Activated T-helper 1 cell treated with anti-CD3 and anti-CD28 coated beads, Interleukin-12 subunit alpha, Interleukin-12 subunit beta, Interleukin-2, Interleukin-4 antibody, amounts not matched to agents 30 ng/mL and 10 ng/mL and 1 ng/mL, durations not matched to agents 14 hours and 24 hours and 36 hours (primary cell): ENCODE data around the gene TPD52L2. TPM values are rescaled to one million over a fixed set of nuclear protein-coding genes. Genes with fewer than 3 reads are reported as not detected.

Experiments used
- DNase-seq: peaks from one replicate; pipeline ENCODE4 v3.0.0; 2021; ENCODE audit warnings: low spot score
- H3K27ac Mint-ChIP-seq: one replicate; pipeline ENCODE4 v1.8.0; 2021; ENCODE audit warnings: mild to moderate bottlenecking, mixed read lengths
- H3K27me3 Mint-ChIP-seq: one replicate; pipeline ENCODE4 v1.8.0; 2022; ENCODE audit warnings: mild to moderate bottlenecking, moderate library complexity, mixed read lengths; ENCODE audit not compliant: insufficient read depth
- H3K36me3 Mint-ChIP-seq: one replicate; pipeline ENCODE4 v1.8.0; 2021; ENCODE audit warnings: low read depth, mixed read lengths
- H3K4me1 Mint-ChIP-seq: one replicate; pipeline ENCODE4 v1.8.0; 2021; ENCODE audit warnings: low read depth, mixed read lengths
- H3K4me3 Mint-ChIP-seq: one replicate; pipeline ENCODE4 v1.8.0; 2021; ENCODE audit warnings: mild to moderate bottlenecking, moderate library complexity, mixed read lengths
- H3K9me3 Mint-ChIP-seq: one replicate; pipeline ENCODE4 v1.8.0; 2021; ENCODE audit warnings: mixed read lengths
- intact Hi-C: fragments of 100-400 bp; cut with micrococcal nuclease; formaldehyde crosslinking; loops from one replicate; pipeline ENCODE4 v1.15.1; 2024
- total RNA-seq: library from RNA; stranded (reverse); gene quantifications from 2 replicates; pipeline ENCODE4 v1.2.3, GENCODE V29; 2022

The TPD52L2 gene
- total RNA-seq, result 65.9 and 73.2 TPM in 2 replicates

DNA sequence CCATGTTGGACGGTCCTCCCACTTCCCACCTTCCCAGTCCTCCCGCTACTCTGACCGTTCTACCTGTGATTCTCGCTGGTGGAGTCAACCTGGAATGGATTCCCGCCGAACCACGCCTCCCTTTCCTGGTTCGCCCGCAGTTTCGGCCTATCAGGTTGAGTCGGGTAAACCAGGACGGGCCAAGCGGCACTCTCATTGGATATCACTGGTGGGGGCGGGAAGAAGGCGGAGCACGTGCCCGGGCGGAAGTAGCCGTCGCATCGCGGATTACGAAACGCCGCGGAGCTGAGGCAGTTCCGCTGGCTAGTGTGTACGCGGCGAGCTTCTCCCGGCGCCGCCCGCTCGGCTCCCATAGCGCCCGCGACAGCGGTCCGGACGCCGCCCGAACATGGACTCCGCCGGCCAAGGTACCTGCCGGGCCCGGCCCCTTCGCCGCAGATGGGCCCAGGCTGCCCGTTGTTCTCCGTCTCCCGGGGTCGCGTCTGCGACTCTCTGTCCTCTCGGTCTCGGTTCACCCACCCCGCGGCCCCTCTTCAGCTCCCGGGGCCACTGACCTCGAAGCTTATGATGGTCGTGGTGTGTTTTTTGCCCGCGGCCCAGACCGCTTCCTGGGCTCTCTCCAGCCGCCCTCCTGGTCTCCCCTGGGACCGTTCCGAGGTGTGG, at the start of gene TPD52L2:
TPD52L2 (plus strand) TSS at position 293 of the 663 bp plus-strand sequence; CDS start at position 389, 96 bp downstream.
- Mint-ChIP-seq H3K27me3 (no peaks in the 10 kb centered on the region), H3K9me3 (no peaks in the 10 kb centered on the region), H3K4me3 (peak within 1 kb of the TSS; percentile 96), H3K36me3 (peaks cover 24% of the 10 kb centered on the region), H3K4me1 (peaks cover 19% of the 10 kb centered on the region), H3K27ac (peak within 1 kb of the TSS; percentile 96)
- intact Hi-C loops, result loop anchor here (1.0 to 2.0 kb wide), 16 partner anchors 8 to 593 kb away; partner anchors contain the start of genes ARFGAP1, ARFRP1, GMEB2 and PPDPF
- peak; percentile 98 for DNase-seq

DNA sequence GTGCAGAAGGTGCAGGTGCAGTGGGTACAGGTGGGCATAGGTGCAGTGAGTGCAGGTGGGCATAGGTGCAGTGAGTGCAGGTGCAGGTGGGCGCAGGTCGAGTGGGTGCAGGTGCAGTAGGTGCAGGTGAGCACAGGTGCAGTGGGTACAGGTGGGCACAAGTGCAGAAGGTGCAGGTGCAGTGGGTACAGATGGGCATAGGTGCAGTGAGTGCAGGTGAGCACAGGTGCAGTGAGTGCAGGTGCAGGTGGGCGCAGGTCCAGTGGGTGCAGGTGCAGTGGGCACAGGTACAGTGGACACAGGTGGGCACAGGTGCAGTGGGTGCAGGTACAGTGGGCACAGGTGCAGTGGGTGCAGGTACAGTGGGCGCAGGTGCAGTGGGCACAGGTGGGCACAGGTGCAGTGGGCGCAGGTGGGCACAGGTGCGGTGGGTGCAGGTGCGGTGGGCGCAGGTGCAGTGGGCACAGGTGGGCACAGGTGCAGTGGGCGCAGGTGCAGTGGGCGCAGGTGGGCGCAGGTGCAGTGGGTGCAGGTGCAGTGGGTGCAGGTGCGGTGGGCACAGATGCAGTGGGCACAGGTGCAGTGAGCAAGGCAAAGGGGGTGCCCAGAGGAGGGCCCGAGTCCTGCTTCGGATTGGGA, 49.3 kb upstream of the TPD52L2 start:
- Mint-ChIP-seq H3K27ac (no peak overlapping the region), H3K4me3 (no peak overlapping the region), H3K36me3 (no peaks in the 10 kb centered on the region), H3K9me3 (no peaks in the 10 kb centered on the region), H3K27me3 (peaks cover 3% of the 10 kb centered on the region), H3K4me1 (no peaks in the 10 kb centered on the region)
- intact Hi-C loops, result no loop called here
- no peak for DNase-seq

DNA sequence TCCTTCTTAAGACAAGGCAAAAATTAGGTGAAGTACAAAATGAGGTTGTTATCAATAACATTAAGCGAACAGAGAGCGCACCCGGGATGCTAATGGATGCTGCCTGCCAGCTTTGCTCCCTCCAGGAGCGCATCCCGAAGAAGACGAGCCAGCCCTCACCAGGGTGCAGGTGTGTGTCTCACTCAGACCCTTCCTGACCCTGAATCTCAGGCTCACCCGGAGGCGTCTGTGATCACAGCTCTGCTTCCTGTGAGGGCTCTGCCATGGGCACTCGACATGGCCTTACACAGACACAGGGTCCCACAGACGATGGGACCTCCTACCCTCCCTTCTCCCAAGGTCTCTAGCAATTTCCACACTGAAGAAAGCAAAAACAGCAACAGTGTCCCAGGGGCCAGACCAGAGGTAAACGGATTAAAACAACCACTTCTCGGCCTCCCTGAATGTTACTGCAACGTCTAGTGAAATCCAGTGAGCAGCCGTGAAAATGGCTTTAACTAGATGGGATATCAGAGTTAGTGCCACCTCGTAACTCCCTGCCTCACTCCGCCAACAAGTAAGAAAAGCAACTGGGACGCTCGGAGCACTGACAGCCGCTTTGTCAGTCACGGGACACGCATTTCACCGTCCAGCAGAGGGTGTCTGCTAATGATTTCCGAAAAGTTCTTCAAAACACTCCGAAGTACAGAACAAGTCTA, 45.7 kb upstream of the TPD52L2 start:
- no peak for DNase-seq
- peak overlapping the region; percentile 8 for H3K27ac Mint-ChIP-seq
- intact Hi-C loops, result no loop called here
- peaks cover 6% of the 10 kb centered on the region for H3K27me3 Mint-ChIP-seq
- no peaks in the 10 kb centered on the region for H3K36me3 Mint-ChIP-seq
- no peaks in the 10 kb centered on the region for H3K9me3 Mint-ChIP-seq
- H3K4me3 Mint-ChIP-seq, result no peak overlapping the region
- H3K4me1 Mint-ChIP-seq, result no peaks in the 10 kb centered on the region

DNA sequence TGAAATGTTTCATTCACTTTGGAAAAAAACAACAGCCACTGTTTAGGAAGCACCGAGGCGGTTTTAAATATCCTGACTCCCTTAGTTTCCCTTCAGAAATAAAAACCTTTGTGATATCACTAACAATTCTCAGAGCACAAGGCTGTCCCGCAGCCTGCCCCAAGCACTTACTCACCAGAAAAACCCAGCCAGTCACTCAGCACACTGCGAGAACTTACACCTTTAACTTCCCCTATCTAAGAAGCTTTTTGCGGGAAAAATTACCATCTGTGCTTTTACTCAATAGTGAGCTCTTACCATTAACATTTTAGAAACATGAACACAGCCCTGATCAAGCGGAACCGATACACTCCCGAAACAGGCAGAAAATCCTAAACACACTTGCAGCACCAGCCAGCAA, 43.3 kb upstream of the TPD52L2 start:
- intact Hi-C loops, result no loop called here

DNA sequence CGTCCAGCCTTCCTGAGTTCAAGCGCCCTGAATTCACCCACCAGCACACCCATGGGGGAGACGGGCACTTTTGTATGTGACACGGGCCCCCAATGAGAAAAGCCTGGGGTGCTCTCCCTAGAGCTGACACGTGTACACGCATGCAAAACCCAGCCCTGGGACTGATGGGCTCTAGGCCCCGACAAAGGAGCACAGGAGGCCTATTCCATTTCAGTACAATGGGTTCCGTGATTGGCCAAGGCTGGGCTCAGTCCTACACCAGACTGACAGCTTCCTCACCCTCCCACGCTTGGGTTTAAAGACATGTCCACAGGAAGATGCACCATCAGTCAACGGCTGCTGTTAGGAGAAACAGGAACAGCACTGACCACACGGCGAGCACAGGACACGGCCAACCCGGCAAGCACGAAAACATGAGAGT, 42.8 kb upstream of the TPD52L2 start:
- H3K4me1 Mint-ChIP-seq, result no peaks in the 10 kb centered on the region
- H3K9me3 Mint-ChIP-seq, result no peaks in the 10 kb centered on the region
- intact Hi-C loops, result no loop called here
- no peak overlapping the region for H3K27ac Mint-ChIP-seq
- peaks cover 14% of the 10 kb centered on the region for H3K27me3 Mint-ChIP-seq
- H3K4me3 Mint-ChIP-seq, result no peak overlapping the region
- no peaks in the 10 kb centered on the region for H3K36me3 Mint-ChIP-seq
- DNase-seq, result no peak

More for the DNA sequence above, 43.3 kb upstream of the TPD52L2 start:
- Mint-ChIP-seq H3K27me3 (peaks cover 14% of the 10 kb centered on the region), H3K36me3 (no peaks in the 10 kb centered on the region), H3K4me1 (no peaks in the 10 kb centered on the region), H3K4me3 (no peak overlapping the region), H3K9me3 (no peaks in the 10 kb centered on the region), H3K27ac (no peak overlapping the region)
- DNase-seq, result no peak

DNA sequence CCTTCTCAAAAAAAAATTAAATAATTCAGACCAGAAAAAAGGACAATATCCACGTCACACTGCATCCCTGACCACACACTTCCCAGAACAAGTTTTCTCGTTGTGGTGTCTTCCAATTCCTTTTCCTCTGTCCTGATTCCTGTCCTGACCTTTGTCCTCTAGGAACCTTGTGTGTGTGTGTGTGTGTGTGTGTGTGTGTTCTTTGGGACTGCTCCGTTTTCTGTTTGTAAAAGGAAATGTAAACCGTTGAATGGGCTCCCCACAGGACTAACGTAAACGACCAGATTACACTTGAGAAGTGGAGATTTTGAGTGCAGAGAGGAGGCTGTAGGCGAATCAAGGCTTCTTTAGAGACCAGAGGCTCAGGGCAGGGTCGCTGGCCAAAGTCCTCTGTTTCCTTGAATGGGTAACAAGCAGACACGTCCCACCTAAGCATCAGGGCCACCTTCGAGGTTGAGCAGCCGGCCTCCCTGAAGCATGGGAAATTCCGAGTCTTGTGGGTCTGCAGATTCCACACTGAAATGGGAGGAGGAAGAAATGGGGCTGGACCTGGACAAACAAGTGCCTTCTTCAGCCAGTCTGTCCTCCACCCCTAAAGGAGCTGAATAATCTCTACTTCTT, 41.3 kb upstream of the TPD52L2 start:
- no peak for DNase-seq

DNA sequence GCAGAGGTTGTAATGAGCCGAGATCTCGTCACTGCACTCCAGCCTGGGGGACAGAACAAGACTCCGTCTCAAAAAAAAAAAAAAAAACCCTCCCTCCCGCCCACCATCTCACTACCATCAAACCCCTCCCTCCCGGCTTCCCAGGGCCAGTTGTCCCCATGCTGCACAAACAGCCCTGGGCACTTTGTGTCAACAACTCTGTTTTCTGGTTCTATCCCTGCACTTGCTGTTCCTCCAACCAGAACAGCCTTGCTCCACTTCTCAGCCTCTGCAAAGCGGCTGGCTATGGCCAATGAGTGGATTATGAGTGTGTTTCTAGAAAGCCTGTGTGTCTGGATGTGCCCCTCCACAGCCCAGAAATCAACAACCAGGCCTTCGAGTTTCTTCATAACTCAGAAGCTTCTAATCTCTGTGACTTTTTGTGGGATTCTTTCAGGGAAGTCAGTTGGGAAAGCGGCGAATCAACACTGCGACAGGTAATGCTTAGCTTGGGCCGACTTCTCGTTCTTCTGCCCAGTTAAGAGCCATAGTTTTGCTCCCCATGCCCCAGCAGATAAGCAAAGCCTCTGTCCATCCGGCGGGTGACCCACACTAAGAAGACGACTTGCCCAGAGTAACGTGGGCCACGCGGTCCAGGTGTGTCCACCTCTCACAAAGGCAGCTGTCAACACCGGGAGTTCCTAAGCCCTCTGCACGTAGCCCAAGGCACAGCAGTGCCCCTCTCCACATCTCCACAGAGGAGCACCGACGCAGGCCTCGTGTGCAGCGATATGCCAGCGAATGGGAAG, 39.5 kb upstream of the TPD52L2 start:
- H3K27ac Mint-ChIP-seq, result no peak overlapping the region
- DNase-seq, result no peak
- H3K36me3 Mint-ChIP-seq, result no peaks in the 10 kb centered on the region
- intact Hi-C loops, result no loop called here
- peaks cover 13% of the 10 kb centered on the region for H3K4me1 Mint-ChIP-seq
- no peaks in the 10 kb centered on the region for H3K9me3 Mint-ChIP-seq
- peaks cover 37% of the 10 kb centered on the region for H3K27me3 Mint-ChIP-seq
- H3K4me3 Mint-ChIP-seq, result no peak overlapping the region

More for the DNA sequence above, 41.3 kb upstream of the TPD52L2 start:
- Mint-ChIP-seq H3K4me1 (no peaks in the 10 kb centered on the region), H3K27ac (no peak overlapping the region), H3K9me3 (no peaks in the 10 kb centered on the region), H3K4me3 (no peak overlapping the region), H3K27me3 (peaks cover 23% of the 10 kb centered on the region), H3K36me3 (no peaks in the 10 kb centered on the region)
- intact Hi-C loops, result no loop called here

DNA sequence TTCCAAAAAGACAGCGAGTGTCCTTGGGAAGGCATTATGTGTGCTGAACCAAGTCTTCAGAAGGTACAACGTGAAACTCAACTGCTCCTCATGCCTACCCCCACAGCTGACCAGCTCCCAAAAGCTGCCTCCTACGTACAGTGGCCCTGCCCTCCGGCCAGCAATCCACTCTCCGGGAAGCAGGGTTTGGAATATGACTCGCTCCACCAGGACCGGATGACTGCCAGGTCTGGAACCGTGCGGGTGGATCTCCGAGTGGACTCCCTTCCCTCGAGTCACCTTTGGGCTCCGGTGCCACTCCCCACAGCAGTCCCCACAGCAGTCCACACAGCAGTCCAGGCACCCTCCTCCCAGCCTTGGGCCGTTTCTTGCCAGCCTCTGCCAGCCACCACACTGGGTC, 38.3 kb upstream of the TPD52L2 start:
- Mint-ChIP-seq H3K27ac (no peak overlapping the region), H3K27me3 (peaks cover 37% of the 10 kb centered on the region), H3K9me3 (no peaks in the 10 kb centered on the region), H3K4me1 (peaks cover 13% of the 10 kb centered on the region), H3K4me3 (no peak overlapping the region), H3K36me3 (no peaks in the 10 kb centered on the region)
- DNase-seq, result no peak
- intact Hi-C loops, result no loop called here

DNA sequence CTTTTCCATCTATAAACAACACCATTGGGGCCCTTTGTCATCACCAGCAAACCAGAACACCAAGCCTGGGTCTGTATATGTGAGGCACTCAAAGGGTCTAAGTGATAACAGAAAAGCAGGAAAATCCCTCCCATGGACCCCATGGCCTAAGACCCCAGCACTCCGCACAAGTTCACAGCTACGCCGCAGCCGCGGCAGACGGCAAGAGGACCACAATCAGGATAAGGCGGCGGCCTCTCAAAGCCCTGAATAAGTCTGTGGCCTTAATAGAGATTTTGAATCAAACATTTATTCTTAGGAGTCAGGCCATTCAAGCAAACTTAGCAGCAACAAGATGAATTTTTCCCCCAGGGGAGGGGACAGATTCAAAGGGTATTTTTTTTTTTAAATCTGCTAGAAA, 36.9 kb upstream of the TPD52L2 start:
- intact Hi-C loops, result loop anchor here (2.0 kb wide), 1 partner anchor 37 kb away; the partner anchor contains the start of gene TPD52L2
- Mint-ChIP-seq H3K4me3 (no peak overlapping the region), H3K27me3 (peaks cover 40% of the 10 kb centered on the region), H3K4me1 (peaks cover 13% of the 10 kb centered on the region), H3K9me3 (no peaks in the 10 kb centered on the region), H3K36me3 (no peaks in the 10 kb centered on the region), H3K27ac (no peak overlapping the region)
- no peak for DNase-seq

DNA sequence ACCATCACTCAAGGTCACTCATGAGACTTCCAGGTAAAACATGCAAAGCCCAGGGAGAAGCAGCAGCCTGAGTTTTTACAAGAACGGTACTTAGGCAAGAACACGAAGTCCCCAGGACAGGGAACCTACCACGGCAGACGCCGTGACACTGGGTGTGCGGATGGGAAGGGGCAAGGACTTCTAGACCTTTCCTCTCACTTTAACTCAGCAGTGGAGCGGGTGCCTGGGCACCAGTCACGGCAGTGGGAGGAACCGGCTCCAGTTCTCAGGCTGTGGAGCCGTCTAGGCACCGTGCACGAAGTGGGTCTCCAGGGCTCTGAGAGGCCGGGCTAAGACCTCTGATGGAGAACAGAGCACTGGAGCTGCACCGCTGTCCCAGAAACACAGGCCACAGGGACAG, 36.5 kb upstream of the TPD52L2 start:
- intact Hi-C loops, result loop anchor here (2.0 kb wide), 1 partner anchor 36 kb away; the partner anchor contains the start of gene TPD52L2
- Mint-ChIP-seq H3K27ac (no peak overlapping the region), H3K36me3 (no peaks in the 10 kb centered on the region), H3K9me3 (no peaks in the 10 kb centered on the region), H3K4me3 (no peak overlapping the region), H3K4me1 (peaks cover 13% of the 10 kb centered on the region), H3K27me3 (peaks cover 44% of the 10 kb centered on the region)
- DNase-seq, result no peak

DNA sequence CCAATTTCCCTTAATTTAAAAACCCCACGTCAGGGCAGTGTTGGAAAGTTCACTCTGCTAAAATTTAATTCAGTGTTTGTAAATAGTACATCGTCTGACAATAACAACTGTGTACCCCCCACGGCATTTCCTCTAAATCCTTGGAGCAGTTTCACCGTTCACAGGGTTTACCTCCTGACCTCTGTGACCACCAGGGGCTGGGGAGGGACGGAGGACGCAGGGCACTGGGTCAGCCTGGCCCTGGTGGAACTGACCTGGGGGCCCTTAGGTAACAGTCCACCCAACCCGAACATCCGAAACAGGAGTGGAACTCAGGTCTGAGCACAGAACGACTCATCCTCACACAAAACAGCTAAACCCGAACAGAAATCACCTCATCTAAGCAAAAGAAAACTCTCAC, 36.1 kb upstream of the TPD52L2 start:
- Mint-ChIP-seq H3K4me3 (peak overlapping the region; percentile 90), H3K27ac (no peak overlapping the region), H3K27me3 (peaks cover 44% of the 10 kb centered on the region), H3K9me3 (no peaks in the 10 kb centered on the region), H3K36me3 (no peaks in the 10 kb centered on the region), H3K4me1 (peaks cover 13% of the 10 kb centered on the region)
- DNase-seq, result no peak
- intact Hi-C loops, result loop anchor here (2.0 kb wide), 1 partner anchor 36 kb away; the partner anchor contains the start of gene TPD52L2

DNA sequence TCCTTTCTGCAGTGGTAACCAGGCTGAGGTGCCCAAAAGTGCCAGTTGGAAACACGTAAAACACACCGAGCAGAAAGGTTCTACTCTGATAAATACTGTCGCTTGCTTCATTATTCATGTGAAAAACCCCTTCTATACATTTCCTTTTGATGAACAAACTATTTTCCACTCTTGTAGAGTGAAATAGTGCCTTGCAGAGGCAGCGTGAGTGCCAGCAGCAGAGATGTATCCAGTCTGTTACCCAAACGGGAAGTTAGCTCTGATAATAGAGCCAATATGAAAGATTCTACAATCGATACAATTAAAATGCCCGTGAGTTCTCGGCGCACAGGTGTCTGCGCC, 35.5 kb upstream of the TPD52L2 start:
- Mint-ChIP-seq H3K4me1 (peaks cover 13% of the 10 kb centered on the region), H3K9me3 (no peaks in the 10 kb centered on the region), H3K4me3 (peak overlapping the region; percentile 90), H3K27me3 (peaks cover 45% of the 10 kb centered on the region), H3K36me3 (no peaks in the 10 kb centered on the region), H3K27ac (peak overlapping the region; percentile 76)
- no peak for DNase-seq
- intact Hi-C loops, result loop anchor here (2.0 kb wide), 1 partner anchor 35 kb away; the partner anchor contains the start of gene TPD52L2
